Measurements from ENCODE around the gene DRAXIN. TPM values are rescaled to one million over a fixed set of nuclear protein-coding genes. Genes with fewer than 3 reads are reported as not detected.

Gene DRAXIN
- total RNA-seq, 1 experiment from 2014 or later = 0.05 TPM

DNA sequence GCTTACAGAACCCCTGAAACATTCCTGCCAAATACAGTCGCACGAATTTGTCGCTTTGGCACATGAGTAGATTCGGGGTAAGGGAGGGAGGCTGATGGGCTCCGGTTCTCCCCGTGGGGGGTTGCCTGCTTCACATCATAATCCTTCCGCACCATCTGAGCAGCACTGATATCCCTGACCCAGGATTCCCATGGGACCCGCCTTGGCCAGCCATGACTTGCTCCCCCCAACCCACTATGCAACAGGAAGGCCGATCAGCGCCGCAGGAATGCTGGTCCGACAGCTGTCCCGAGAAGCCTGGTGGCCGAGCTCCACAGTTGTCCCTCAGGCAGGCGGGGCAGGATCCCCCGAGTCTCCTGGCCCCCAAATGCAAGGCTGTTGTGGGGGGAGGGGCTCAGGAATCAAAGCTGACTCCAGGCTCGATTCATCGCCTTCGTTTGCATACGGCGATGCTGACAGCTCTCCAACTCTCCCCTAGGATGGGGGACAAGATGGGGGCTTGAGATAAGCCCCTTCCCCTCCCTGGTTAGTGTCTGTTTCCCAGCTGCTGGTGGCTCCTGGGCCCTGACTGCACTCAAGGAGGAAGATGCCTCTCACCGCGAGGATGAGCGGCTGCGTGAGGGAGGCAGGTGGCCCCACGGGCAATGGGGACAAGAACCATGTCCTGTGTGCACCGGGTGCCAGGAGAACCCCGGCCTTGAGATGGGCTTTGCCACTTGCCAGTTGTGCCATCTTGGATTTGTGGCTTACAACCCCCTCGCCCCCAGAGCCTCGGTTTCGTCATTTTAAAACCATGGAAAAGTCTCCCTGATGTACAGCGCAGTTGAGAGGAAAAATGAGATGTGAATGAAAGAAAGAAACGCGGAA is 9.3 kb downstream of the DRAXIN start:
- H3K4me1 ChIP-seq = no peaks in the 10 kb centered on the region
- Mint-ChIP-seq H3K27me3 (ENCODE audit: insufficient read depth, unreplicated experiment) (peaks cover 4% of the 10 kb centered on the region), H3K4me1 (ENCODE audit: low read depth, unreplicated experiment) (no peaks in the 10 kb centered on the region), H3K27ac (ENCODE audit: unreplicated experiment) (no peak overlapping the region), H3K4me3 (ENCODE audit: unreplicated experiment) (no peak overlapping the region), H3K9me3 (ENCODE audit: unreplicated experiment) (no peaks in the 10 kb centered on the region), H3K36me3 (ENCODE audit: insufficient read depth, unreplicated experiment) (no peaks in the 10 kb centered on the region)
- H3K27me3 ChIP-seq (replicated peaks; ENCODE audit: control insufficient read depth, insufficient read depth, low read length) = no peaks in the 10 kb centered on the region; the same call in none of the 2 replicates
- TF ChIP-seq, protein P1, sequence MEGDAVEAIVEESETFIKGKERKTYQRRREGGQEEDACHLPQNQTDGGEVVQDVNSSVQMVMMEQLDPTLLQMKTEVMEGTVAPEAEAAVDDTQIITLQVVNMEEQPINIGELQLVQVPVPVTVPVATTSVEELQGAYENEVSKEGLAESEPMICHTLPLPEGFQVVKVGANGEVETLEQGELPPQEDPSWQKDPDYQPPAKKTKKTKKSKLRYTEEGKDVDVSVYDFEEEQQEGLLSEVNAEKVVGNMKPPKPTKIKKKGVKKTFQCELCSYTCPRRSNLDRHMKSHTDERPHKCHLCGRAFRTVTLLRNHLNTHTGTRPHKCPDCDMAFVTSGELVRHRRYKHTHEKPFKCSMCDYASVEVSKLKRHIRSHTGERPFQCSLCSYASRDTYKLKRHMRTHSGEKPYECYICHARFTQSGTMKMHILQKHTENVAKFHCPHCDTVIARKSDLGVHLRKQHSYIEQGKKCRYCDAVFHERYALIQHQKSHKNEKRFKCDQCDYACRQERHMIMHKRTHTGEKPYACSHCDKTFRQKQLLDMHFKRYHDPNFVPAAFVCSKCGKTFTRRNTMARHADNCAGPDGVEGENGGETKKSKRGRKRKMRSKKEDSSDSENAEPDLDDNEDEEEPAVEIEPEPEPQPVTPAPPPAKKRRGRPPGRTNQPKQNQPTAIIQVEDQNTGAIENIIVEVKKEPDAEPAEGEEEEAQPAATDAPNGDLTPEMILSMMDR (IDR thresholded peaks at IDR 0.05; ENCODE audit: insufficient read depth in 1 of 2, low read depth in 1 of 2, low read length in 1 of 2, severe bottlenecking in 1 of 2, unreplicated experiment in 1 of 2) = no peak
- no peak overlapping the region for H3K4me3 ChIP-seq (ENCODE audit: low read depth, low read length)
- H3K36me3 ChIP-seq (ENCODE audit: control insufficient read depth, insufficient read depth, low read length) = no peaks in the 10 kb centered on the region
- no TSS peak for BruUV-seq (replicated peaks)
- ChIA-PET CTCF (no interaction called here), POLR2A (no interaction called here)
- H3K9me3 ChIP-seq = no peaks in the 10 kb centered on the region
- intact Hi-C loops (cut with micrococcal nuclease; ENCODE audit: unreplicated experiment) = no loop called here
- no peak for DNase-seq

DNA sequence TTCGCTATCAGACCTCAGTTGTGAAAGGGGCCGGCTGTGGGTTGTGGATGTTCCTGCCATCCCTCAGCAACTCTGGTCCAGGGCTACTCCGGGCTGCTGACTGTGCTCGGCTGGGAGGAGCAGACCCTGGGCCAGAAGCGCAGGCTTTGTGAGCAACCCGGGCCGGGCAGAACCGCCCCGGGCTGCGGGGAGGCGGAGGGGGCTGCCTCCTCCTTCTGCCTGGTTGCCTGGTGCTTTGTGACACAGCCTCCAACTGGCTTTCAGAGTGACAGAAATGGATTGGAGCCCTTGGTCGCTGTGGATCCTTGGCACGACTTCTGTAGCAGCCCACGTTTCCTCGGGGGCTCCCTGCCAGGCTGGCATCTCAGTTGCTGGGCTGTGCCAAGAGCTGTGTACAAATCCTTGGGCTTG is 10.0 kb downstream of the DRAXIN start:
- Mint-ChIP-seq H3K4me1 (ENCODE audit: low read depth, unreplicated experiment) (no peaks in the 10 kb centered on the region), H3K27me3 (ENCODE audit: insufficient read depth, unreplicated experiment) (peaks cover 4% of the 10 kb centered on the region), H3K27ac (ENCODE audit: unreplicated experiment) (no peak overlapping the region), H3K36me3 (ENCODE audit: insufficient read depth, unreplicated experiment) (no peaks in the 10 kb centered on the region), H3K9me3 (ENCODE audit: unreplicated experiment) (no peaks in the 10 kb centered on the region), H3K4me3 (ENCODE audit: unreplicated experiment) (no peak overlapping the region)
- H3K4me3 ChIP-seq (ENCODE audit: low read depth, low read length) = no peak overlapping the region
- intact Hi-C loops (cut with micrococcal nuclease; ENCODE audit: unreplicated experiment) = no loop called here
- ChIA-PET CTCF (no interaction called here), POLR2A (no interaction called here)
- no peaks in the 10 kb centered on the region; the same call in none of the 2 replicates for H3K27me3 ChIP-seq (replicated peaks; ENCODE audit: control insufficient read depth, insufficient read depth, low read length)
- no peaks in the 10 kb centered on the region for H3K36me3 ChIP-seq (ENCODE audit: control insufficient read depth, insufficient read depth, low read length)
- no TSS peak for BruUV-seq (replicated peaks)
- TF ChIP-seq, protein P1 (IDR thresholded peaks at IDR 0.05; ENCODE audit: insufficient read depth in 1 of 2, low read depth in 1 of 2, low read length in 1 of 2, severe bottlenecking in 1 of 2, unreplicated experiment in 1 of 2) = no peak
- no peak for DNase-seq
- no peaks in the 10 kb centered on the region for H3K4me1 ChIP-seq
- H3K9me3 ChIP-seq = no peaks in the 10 kb centered on the region

DNA sequence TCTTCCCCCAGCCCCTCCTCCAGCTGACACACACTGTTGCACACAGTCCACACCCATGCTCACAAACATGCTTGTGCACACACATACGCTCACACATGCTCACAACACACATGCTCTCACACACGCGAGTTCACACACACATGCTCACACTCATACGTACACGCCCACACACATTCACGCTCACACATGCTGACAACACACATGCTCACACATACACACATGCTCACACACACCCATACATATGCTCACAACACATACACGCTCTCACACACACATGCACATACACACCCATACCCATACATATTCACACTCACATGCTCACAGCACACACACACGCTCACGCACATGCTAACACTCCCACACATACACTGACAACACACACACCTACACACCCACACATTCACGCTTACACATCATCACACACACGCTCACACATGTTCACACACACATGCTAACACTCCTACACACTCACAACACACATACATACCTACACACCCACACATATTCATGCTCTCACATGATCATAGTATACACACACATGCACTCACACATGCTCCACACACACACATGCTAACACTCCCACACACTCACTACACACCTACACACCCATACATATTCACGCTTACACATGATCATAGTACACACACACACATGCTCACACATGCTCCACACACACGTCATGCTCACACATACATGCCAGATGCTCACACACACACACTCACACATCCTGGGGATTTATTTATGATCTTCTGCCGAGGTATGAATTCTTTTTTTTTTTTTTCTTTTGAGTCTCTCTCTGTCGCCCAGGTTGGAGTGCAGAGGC is 10.7 kb downstream of the DRAXIN start:
- POLR2A ChIA-PET = no interaction called here

More for the DNA sequence above, 10.7 kb downstream of the DRAXIN start:
- Histone ChIP-seq H3K4me1 (no peaks in the 10 kb centered on the region), H3K36me3 (ENCODE audit: control insufficient read depth, insufficient read depth, low read length) (no peaks in the 10 kb centered on the region), H3K9me3 (no peaks in the 10 kb centered on the region), H3K27me3 (replicated peaks; ENCODE audit: control insufficient read depth, insufficient read depth, low read length) (no peaks in the 10 kb centered on the region; the same call in none of the 2 replicates), H3K4me3 (ENCODE audit: low read depth, low read length) (no peak overlapping the region)
- Mint-ChIP-seq H3K9me3 (ENCODE audit: unreplicated experiment) (no peaks in the 10 kb centered on the region), H3K27ac (ENCODE audit: unreplicated experiment) (no peak overlapping the region), H3K4me1 (ENCODE audit: low read depth, unreplicated experiment) (no peaks in the 10 kb centered on the region), H3K27me3 (ENCODE audit: insufficient read depth, unreplicated experiment) (peaks cover 4% of the 10 kb centered on the region), H3K36me3 (ENCODE audit: insufficient read depth, unreplicated experiment) (no peaks in the 10 kb centered on the region), H3K4me3 (ENCODE audit: unreplicated experiment) (no peak overlapping the region)
- no TSS peak for BruUV-seq (replicated peaks)
- TF ChIP-seq, protein P1 (IDR thresholded peaks at IDR 0.05; ENCODE audit: insufficient read depth in 1 of 2, low read depth in 1 of 2, low read length in 1 of 2, severe bottlenecking in 1 of 2, unreplicated experiment in 1 of 2) = no peak
- intact Hi-C loops (cut with micrococcal nuclease; ENCODE audit: unreplicated experiment) = no loop called here
- DNase-seq = no peak
- CTCF ChIA-PET = no interaction called here
